Activated CD8-positive, alpha-beta memory T cell treated with anti-CD3 and anti-CD28 coated beads for 48 hours (primary cell): ENCODE measurements around the gene POLR1E.
"Not testable (repeated sequence)": the region's sequence is repeated elsewhere in the genome, so short reads cannot be mapped to it uniquely, and the experiment has no call there.

ENCODE experiments used
- DNase-seq, 3 experiments: peaks; one replicate each; pipeline ENCODE4 v3.0.0-alpha.2; 2020; ENCODE audit warnings: low read depth in 2 of 3, low spot score in 2 of 3

Gene POLR1E

GRCh38 chr9:37499297-37499696 lies 13.5 kb downstream of the POLR1E start:
- no peak for DNase-seq

GRCh38 chr9:37501957-37502596 lies 16.3 kb downstream of the POLR1E start:
- no peak for DNase-seq

GRCh38 chr9:37503736-37504135 lies 18.0 kb downstream of the POLR1E start:
- DNase-seq = no peak

GRCh38 chr9:37504605-37505004 lies 18.9 kb downstream of the POLR1E start:
- DNase-seq = no peak

GRCh38 chr9:37507566-37508134 lies 21.9 kb downstream of the POLR1E start:
- DNase-seq = no peak

GRCh38 chr9:37508135-37508833 lies 22.5 kb downstream of the POLR1E start:
- DNase-seq = no peak

GRCh38 chr9:37508834-37509206 lies 23.1 kb downstream of the POLR1E start:
- DNase-seq = no peak

GRCh38 chr9:37509536-37509935 lies 23.8 kb downstream of the POLR1E start:
- no peak for DNase-seq

GRCh38 chr9:37510053-37510452 lies 24.3 kb downstream of the POLR1E start:
- DNase-seq = not testable (repeated sequence)

- no peak for DNase-seq
These were observed 25.6 kb downstream of the POLR1E start for GRCh38 chr9:37511016-37512010.

- no peak for DNase-seq
These were observed 26.7 kb downstream of the POLR1E start for GRCh38 chr9:37512437-37512836.

- DNase-seq = not testable (repeated sequence)
These were observed 28.7 kb downstream of the POLR1E start for GRCh38 chr9:37514415-37514814.

- DNase-seq = no peak
These were observed 29.3 kb downstream of the POLR1E start for GRCh38 chr9:37514999-37515398.

- DNase-seq = no peak
These were observed 30.0 kb downstream of the POLR1E start for GRCh38 chr9:37515620-37516258.

GRCh38 chr9:37517923-37518322 lies 32.2 kb downstream of the POLR1E start:
- no peak for DNase-seq

GRCh38 chr9:37520641-37521040 lies 34.9 kb downstream of the POLR1E start:
- DNase-seq = no peak

GRCh38 chr9:37521111-37521510 lies 35.4 kb downstream of the POLR1E start:
- no peak for DNase-seq

GRCh38 chr9:37522971-37523370 lies 37.2 kb downstream of the POLR1E start:
- no peak for DNase-seq

- DNase-seq = no peak
These were observed 38.2 kb downstream of the POLR1E start for GRCh38 chr9:37523916-37524315.

- peak in 2 of 3 experiments; percentile 36 to 48 for DNase-seq
These were observed 43.1 kb downstream of the POLR1E start for GRCh38 chr9:37528652-37529471.
